Prostate gland (tissue), 2 donors: Measurements from ENCODE around the gene TXN2.

Experiments used
- POLR2AphosphoS5 ChIP-seq: sonication (generic); formaldehyde crosslinking; IDR thresholded peaks from one replicate; pipeline ENCODE4 v1.6.1; 2017; ENCODE audit warnings: antibody characterized with exemption
- TF ChIP-seq, protein P1 (sequence below), 4 experiments: fragments of 200-600 bp in 2 of 4; fragments of 450-650 bp in 2 of 4; sonication (generic) in 2 of 4; IDR thresholded peaks; 1 replicate in 3 of 4; 2 replicates in 1 of 4; pipeline ENCODE4 v1.5.1; 2016 to 2019; ENCODE audit warnings: antibody characterized with exemption in 4 of 4, mild to moderate bottlenecking in 2 of 4, moderate library complexity in 2 of 4

DNA sequence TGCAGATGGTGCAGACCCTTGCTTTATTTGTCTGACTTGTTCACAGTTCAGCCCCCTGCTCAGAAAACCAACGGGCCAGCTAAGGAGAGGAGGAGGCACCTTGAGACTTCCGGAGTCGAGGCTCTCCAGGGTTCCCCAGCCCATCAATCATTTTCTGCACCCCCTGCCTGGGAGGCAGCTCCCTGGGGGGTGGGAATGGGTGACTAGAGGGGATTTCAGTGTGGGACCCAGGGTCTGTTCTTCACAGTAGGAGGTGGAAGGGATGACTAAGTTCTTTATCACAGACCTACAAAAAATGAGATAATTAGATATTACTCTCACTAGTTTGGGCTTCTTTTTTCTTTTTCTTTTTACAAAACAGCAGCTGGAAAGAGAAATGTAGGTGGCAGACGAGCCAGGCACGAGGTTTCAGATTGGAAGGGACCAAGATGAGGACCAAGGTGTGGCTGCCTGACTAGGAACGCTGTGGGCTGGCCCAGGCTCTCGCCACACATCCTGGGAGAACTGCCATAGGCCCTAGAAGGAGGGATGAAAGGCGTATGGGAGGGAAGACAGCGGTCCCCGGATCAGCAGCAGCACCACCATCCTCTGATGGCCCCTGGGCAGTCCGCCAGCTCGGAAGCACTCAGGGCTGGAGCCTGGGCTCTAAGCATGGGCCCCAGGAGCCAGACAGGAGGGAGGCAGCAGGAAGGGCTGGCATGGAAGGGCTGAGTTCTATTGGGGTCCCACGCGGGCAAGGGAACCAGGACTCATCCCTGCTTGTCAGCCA lies 14.2 kb downstream of the TXN2 start:
- no peak for TF ChIP-seq POLR2AphosphoS5
- TF ChIP-seq, protein P1, sequence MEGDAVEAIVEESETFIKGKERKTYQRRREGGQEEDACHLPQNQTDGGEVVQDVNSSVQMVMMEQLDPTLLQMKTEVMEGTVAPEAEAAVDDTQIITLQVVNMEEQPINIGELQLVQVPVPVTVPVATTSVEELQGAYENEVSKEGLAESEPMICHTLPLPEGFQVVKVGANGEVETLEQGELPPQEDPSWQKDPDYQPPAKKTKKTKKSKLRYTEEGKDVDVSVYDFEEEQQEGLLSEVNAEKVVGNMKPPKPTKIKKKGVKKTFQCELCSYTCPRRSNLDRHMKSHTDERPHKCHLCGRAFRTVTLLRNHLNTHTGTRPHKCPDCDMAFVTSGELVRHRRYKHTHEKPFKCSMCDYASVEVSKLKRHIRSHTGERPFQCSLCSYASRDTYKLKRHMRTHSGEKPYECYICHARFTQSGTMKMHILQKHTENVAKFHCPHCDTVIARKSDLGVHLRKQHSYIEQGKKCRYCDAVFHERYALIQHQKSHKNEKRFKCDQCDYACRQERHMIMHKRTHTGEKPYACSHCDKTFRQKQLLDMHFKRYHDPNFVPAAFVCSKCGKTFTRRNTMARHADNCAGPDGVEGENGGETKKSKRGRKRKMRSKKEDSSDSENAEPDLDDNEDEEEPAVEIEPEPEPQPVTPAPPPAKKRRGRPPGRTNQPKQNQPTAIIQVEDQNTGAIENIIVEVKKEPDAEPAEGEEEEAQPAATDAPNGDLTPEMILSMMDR (IDR thresholded peaks at IDR 0.05), result no peak
